DMS79 treated with DMSO at 0.1 percent for 48 hours (cell line): ENCODE data around the gene ASB5.

ENCODE experiments used
- DNase-seq: peaks from one replicate; lab custom pipeline; 2025; lab: John Stamatoyannopoulos, UW

ASB5 gene

GRCh38 chr4:176277162-176277904 lies 8.3 kb upstream of the ASB5 start:
- no peak for DNase-seq

GRCh38 chr4:176276710-176277109 lies 7.7 kb upstream of the ASB5 start:
- no peak for DNase-seq

- DNase-seq = no peak
Observed at GRCh38 chr4:176274441-176274840, 5.4 kb upstream of the ASB5 start.

GRCh38 chr4:176273736-176274135 lies 4.7 kb upstream of the ASB5 start:
- DNase-seq = no peak

GRCh38 chr4:176272799-176273198 lies 3.8 kb upstream of the ASB5 start:
- DNase-seq = no peak

GRCh38 chr4:176271749-176272148 lies 2.7 kb upstream of the ASB5 start:
- no peak for DNase-seq

GRCh38 chr4:176270669-176271068 lies 1.6 kb upstream of the ASB5 start:
- DNase-seq = no peak

GRCh38 chr4:176266026-176266425 lies 3.0 kb downstream of the ASB5 start:
- no peak for DNase-seq

- DNase-seq = no peak
Observed at GRCh38 chr4:176262243-176262642, 6.8 kb downstream of the ASB5 start.

GRCh38 chr4:176261481-176261880 lies 7.5 kb downstream of the ASB5 start:
- no peak for DNase-seq

GRCh38 chr4:176261018-176261417 lies 8.0 kb downstream of the ASB5 start:
- DNase-seq = no peak

- no peak for DNase-seq
Observed at GRCh38 chr4:176259330-176260090, 9.5 kb downstream of the ASB5 start.

GRCh38 chr4:176258135-176258534 lies 10.9 kb downstream of the ASB5 start:
- no peak for DNase-seq

GRCh38 chr4:176256921-176257320 lies 12.1 kb downstream of the ASB5 start:
- no peak for DNase-seq

GRCh38 chr4:176242764-176243347 lies 26.2 kb downstream of the ASB5 start:
- DNase-seq = no peak

GRCh38 chr4:176241703-176242102 lies 27.3 kb downstream of the ASB5 start:
- no peak for DNase-seq

- DNase-seq = no peak
Observed at GRCh38 chr4:176238826-176239225, 30.2 kb downstream of the ASB5 start.

GRCh38 chr4:176238157-176238610 lies 30.8 kb downstream of the ASB5 start:
- no peak for DNase-seq

- DNase-seq = no peak
Observed at GRCh38 chr4:176236946-176237345, 32.1 kb downstream of the ASB5 start.

GRCh38 chr4:176230836-176231235 lies 38.2 kb downstream of the ASB5 start:
- DNase-seq = no peak

- DNase-seq = no peak
Observed at GRCh38 chr4:176229645-176230044, 39.4 kb downstream of the ASB5 start.

- DNase-seq = no peak
Observed at GRCh38 chr4:176226736-176227135, 42.3 kb downstream of the ASB5 start.

GRCh38 chr4:176223561-176223960 lies 45.5 kb downstream of the ASB5 start:
- no peak for DNase-seq
